GM12878 (cell line): ENCODE measurements around the gene IL1RAP. TPM values are rescaled to one million over a fixed set of nuclear protein-coding genes. Genes with fewer than 3 reads are reported as not detected.

Experiments used
- ATAC-seq: fragments of 200-7000 bp; cut with Tn5 transposase; 3 replicates; pipeline ENCODE4 v1.9.1; 2020; ENCODE audit warnings: mild to moderate bottlenecking, moderate library complexity
- BruUV-seq: library from RNA; stranded (reverse); fragments of 400-500 nt; replicated peaks from 2 replicates; lab custom pipeline; 2021; lab: Mats Ljungman, UMichigan
- CTCF ChIA-PET: fragments of 300-600 bp; sonication (Branson Sonifier 250); formaldehyde crosslinking; extraction: SDS; loops from one replicate; lab custom pipeline; 2021; ENCODE audit warnings: inconsistent platforms; lab: Yijun Ruan, JAX
- POLR2A ChIA-PET: fragments of 350-600 bp; formaldehyde crosslinking; extraction: SDS; loops from one replicate; lab custom pipeline; 2021; ENCODE audit warnings: inconsistent platforms; lab: Charles Lee
- RAD21 ChIA-PET: fragments of 300-600 bp; sonication (Branson Sonifier 250); formaldehyde crosslinking; loops from one replicate; lab custom pipeline; 2023; ENCODE audit warnings: antibody characterized with exemption; ENCODE audit not compliant: unreplicated experiment; lab: Charles Lee
- SMC1A ChIA-PET: fragments of 300-600 bp; sonication (Branson Sonifier 250); formaldehyde crosslinking; loops from one replicate; lab custom pipeline; 2023; ENCODE audit not compliant: unreplicated experiment, uncharacterized antibody; lab: Charles Lee
- DNase-seq: peaks from one replicate; pipeline ENCODE4 v3.0.0-alpha.2; 2011; ENCODE audit warnings: low read depth, low spot score
- FAIRE-seq: peaks from 3 replicates; lab custom pipeline; 2011; peaks lifted over from hg19 to GRCh38; lab: Jason Lieb, UNC
- H2AFZ ChIP-seq: 2 replicates; pipeline ENCODE4 v1.6.0; 2011; ENCODE audit warnings: low read depth, low read length, control low read depth; ENCODE audit not compliant: control insufficient read depth
- H3K27ac ChIP-seq: 2 replicates; pipeline ENCODE4 v1.5.1; 2011; ENCODE audit warnings: control low read depth; ENCODE audit not compliant: control insufficient read depth, insufficient read depth
- H3K27me3 ChIP-seq, 2 experiments: replicated peaks in 1 of 2; 2 replicates each; pipeline versions ENCODE4 v1.6.0 to v1.6.1; 2011; ENCODE audit warnings: low read length in 1 of 2; ENCODE audit not compliant: control insufficient read depth in 2 of 2, insufficient read depth in 2 of 2
- H3K36me3 ChIP-seq, 2 experiments: 2 replicates each; pipeline ENCODE4 v1.5.1; 2011; ENCODE audit warnings: low read length in 1 of 2; ENCODE audit not compliant: control insufficient read depth in 2 of 2, insufficient read depth in 2 of 2
- H3K4me1 ChIP-seq: 2 replicates; pipeline ENCODE4 v1.6.1; 2011; ENCODE audit warnings: mild to moderate bottlenecking, low read length, moderate library complexity, mixed read lengths; ENCODE audit not compliant: control insufficient read depth, insufficient read depth
- H3K4me2 ChIP-seq: 2 replicates; pipeline ENCODE4 v1.6.0; 2011; ENCODE audit warnings: control low read depth; ENCODE audit not compliant: control insufficient read depth, insufficient read depth
- H3K4me3 ChIP-seq: fragments of 200-600 bp; sonication (generic); 2 replicates; pipeline ENCODE4 v1.5.1; 2016
- H3K79me2 ChIP-seq: 2 replicates; pipeline ENCODE4 v1.6.0; 2011; ENCODE audit warnings: low read length; ENCODE audit not compliant: control insufficient read depth, insufficient read depth
- H3K9ac ChIP-seq: 2 replicates; pipeline ENCODE4 v1.8.0; 2011; ENCODE audit warnings: low read length, control low read depth, mixed read lengths; ENCODE audit not compliant: control insufficient read depth, insufficient read depth
- H3K9me3 ChIP-seq: replicated peaks from 3 replicates; pipeline ENCODE4 v1.5.1; 2011; ENCODE audit warnings: mild to moderate bottlenecking, low read length; ENCODE audit not compliant: control insufficient read depth, insufficient read depth
- H4K20me1 ChIP-seq: 2 replicates; pipeline ENCODE4 v1.6.0; 2011; ENCODE audit not compliant: control insufficient read depth, insufficient read depth
- ASH2L ChIP-seq: fragments of 300-600, 200-600 bp; sonication (generic); IDR thresholded peaks from 2 replicates; pipeline ENCODE4 v1.6.1; 2017; ENCODE audit warnings: low read depth, mild to moderate bottlenecking, borderline replicate concordance
- ATF2 ChIP-seq: IDR thresholded peaks from 2 replicates; pipeline ENCODE4 v1.6.1; 2012; ENCODE audit warnings: low read length, inconsistent platforms
- CEBPB ChIP-seq, 2 experiments: fragments of 150-350 bp in 1 of 2; IDR thresholded peaks; 2 replicates each; pipeline ENCODE4 v1.6.1; 2012 to 2014; ENCODE audit warnings: low read depth in 2 of 2, low read length in 2 of 2, borderline replicate concordance in 1 of 2, inconsistent platforms in 1 of 2
- HCFC1 ChIP-seq: fragments of 150-350 bp; IDR thresholded peaks from 2 replicates; pipeline ENCODE4 v1.6.1; 2014; ENCODE audit warnings: low read length
- KLF5 ChIP-seq: fragments of 450-650 bp; IDR thresholded peaks from 2 replicates; pipeline ENCODE4 v1.6.1; 2014; ENCODE audit warnings: mild to moderate bottlenecking; ENCODE audit not compliant: partially characterized antibody
- NFXL1 ChIP-seq: fragments of 450-650 bp; IDR thresholded peaks from 2 replicates; pipeline ENCODE4 v1.6.1; 2017; ENCODE audit warnings: antibody characterized with exemption, mild to moderate bottlenecking, borderline replicate concordance
- POLR2A ChIP-seq: IDR thresholded peaks from 2 replicates; pipeline ENCODE4 v1.6.1; 2011; ENCODE audit warnings: low read depth, mild to moderate bottlenecking, low read length
- RB1 ChIP-seq: fragments of 450-650 bp; formaldehyde crosslinking; IDR thresholded peaks from 2 replicates; pipeline ENCODE4 v1.6.1; 2017; ENCODE audit warnings: mild to moderate bottlenecking, borderline replicate concordance
- RELA ChIP-seq: fragments of 450-650 bp; IDR thresholded peaks from 2 replicates; pipeline ENCODE4 v1.8.0; 2014; ENCODE audit warnings: borderline replicate concordance; ENCODE audit not compliant: partially characterized antibody
- SUZ12 ChIP-seq: fragments of 200-600 bp; sonication (generic); IDR thresholded peaks from one replicate; pipeline ENCODE4 v1.6.1; 2018; ENCODE audit warnings: antibody characterized with exemption, mild to moderate bottlenecking; ENCODE audit not compliant: unreplicated experiment
- TBL1XR1 ChIP-seq: IDR thresholded peaks from 2 replicates; pipeline ENCODE4 v1.6.1; 2012; ENCODE audit warnings: low read depth, low read length, improper control_type of control experiment
- TCF7 ChIP-seq: IDR thresholded peaks from 2 replicates; pipeline ENCODE4 v1.6.1; 2014; ENCODE audit warnings: antibody characterized with exemption, borderline replicate concordance
- ZNF622 ChIP-seq: fragments of 450-650 bp; IDR thresholded peaks from 2 replicates; pipeline ENCODE4 v1.6.1; 2017; ENCODE audit warnings: mild to moderate bottlenecking, inconsistent platforms
- ZSCAN29 ChIP-seq: fragments of 450-650 bp; IDR thresholded peaks from 2 replicates; pipeline ENCODE4 v1.6.1; 2017; ENCODE audit warnings: mild to moderate bottlenecking, moderate library complexity
- WGBS: methylation state at CpG from one replicate; pipeline ENCODE4 v1.1.6; 2016; ENCODE audit warnings: low lambda C conversion rate; ENCODE audit not compliant: insufficient replicate concordance, insufficient coverage; ENCODE audit errors: missing lambda C conversion rate; 5-methylcytosine and 5-hydroxymethylcytosine counted together
- in situ Hi-C: fragments of 300-500 bp; cut with MboI; formaldehyde crosslinking; loops from 9 replicates; pipeline ENCODE4 v1.14.3; 2018; ENCODE audit warnings: mixed read lengths
- intact Hi-C: fragments of 100-400 bp; cut with micrococcal nuclease; formaldehyde crosslinking; loops from one replicate; pipeline ENCODE4 v1.14.2; 2022; ENCODE audit not compliant: unreplicated experiment
- polyA plus RNA-seq, 11 experiments: library from polyadenylated mRNA; depleted of rRNA in 4 of 11; unstranded in 6 of 11; stranded (reverse) in 5 of 11; fragments of >200 nt; fragmentation: Nextera tagmentation in 4 of 11; fragmentation: Illumina TruSeq in 1 of 11; extraction: Ambion mirVana in 4 of 11; extraction: Trizol in 1 of 11; gene quantifications; 1 replicate in 1 of 11; 2 replicates in 10 of 11; pipeline versions ENCODE4 v1.2.1 to v1.2.3, GENCODE V29; 2011 to 2016; ENCODE audit warnings: inconsistent platforms in 2 of 11, missing spikeins in 2 of 11, low read depth in 1 of 11
- total RNA-seq, 4 experiments: library from RNA; depleted of rRNA in 3 of 4; stranded (reverse); fragments of >200 nt in 3 of 4; fragmentation: Illumina TruSeq in 1 of 4; extraction: Trizol in 1 of 4; gene quantifications; 2 replicates each; pipeline versions ENCODE4 v1.2.1 to v1.2.3, GENCODE V29; 2013 to 2021
- TF ChIP-seq, protein P1 (sequence below): IDR thresholded peaks from 2 replicates; pipeline ENCODE4 v1.6.1; 2011; ENCODE audit warnings: low read depth, low read length, improper control_type of control experiment, borderline replicate concordance
- TF ChIP-seq, protein P2 (sequence below): fragments of 450-650 bp; IDR thresholded peaks from 2 replicates; pipeline ENCODE4 v1.6.1; 2017; ENCODE audit warnings: mild to moderate bottlenecking

The IL1RAP gene
- total and polyA plus RNA-seq, 10 of the 15 experiments (the other 5 are each of a cell fraction or from before 2014, with no cell fraction given), result 0.17 to 1.0 (median 0.44) TPM; not detected in 1

DNA sequence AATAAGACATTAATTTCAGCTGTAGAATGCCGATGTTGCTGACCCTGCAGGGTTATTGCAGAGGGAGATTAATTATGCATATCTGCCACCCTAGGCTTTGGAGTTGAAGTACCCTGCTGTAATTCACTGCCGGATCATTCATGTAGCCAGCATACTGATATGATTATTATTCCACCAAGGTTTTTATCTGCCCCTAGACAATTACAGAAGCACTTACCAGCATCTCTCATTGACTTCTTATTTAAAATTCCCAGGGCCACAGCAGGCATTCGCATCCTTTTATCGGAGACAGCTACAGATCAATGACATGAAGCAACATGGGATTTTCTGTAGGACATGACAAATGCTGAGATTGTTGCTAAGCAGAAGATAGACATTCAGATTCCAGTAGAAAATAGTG lies 31.3 kb downstream of the IL1RAP start (continued):
- no peak for TF ChIP-seq TCF7
- TF ChIP-seq ZSCAN29, result no peak
- TF ChIP-seq, protein P1, sequence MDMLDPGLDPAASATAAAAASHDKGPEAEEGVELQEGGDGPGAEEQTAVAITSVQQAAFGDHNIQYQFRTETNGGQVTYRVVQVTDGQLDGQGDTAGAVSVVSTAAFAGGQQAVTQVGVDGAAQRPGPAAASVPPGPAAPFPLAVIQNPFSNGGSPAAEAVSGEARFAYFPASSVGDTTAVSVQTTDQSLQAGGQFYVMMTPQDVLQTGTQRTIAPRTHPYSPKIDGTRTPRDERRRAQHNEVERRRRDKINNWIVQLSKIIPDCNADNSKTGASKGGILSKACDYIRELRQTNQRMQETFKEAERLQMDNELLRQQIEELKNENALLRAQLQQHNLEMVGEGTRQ, result no peak
- TF ChIP-seq RELA, result no peak
- no peak for TF ChIP-seq POLR2A
- TF ChIP-seq KLF5, result no peak
- TF ChIP-seq NFXL1, result no peak
- TF ChIP-seq ATF2, result no peak
- TF ChIP-seq, protein P2, sequence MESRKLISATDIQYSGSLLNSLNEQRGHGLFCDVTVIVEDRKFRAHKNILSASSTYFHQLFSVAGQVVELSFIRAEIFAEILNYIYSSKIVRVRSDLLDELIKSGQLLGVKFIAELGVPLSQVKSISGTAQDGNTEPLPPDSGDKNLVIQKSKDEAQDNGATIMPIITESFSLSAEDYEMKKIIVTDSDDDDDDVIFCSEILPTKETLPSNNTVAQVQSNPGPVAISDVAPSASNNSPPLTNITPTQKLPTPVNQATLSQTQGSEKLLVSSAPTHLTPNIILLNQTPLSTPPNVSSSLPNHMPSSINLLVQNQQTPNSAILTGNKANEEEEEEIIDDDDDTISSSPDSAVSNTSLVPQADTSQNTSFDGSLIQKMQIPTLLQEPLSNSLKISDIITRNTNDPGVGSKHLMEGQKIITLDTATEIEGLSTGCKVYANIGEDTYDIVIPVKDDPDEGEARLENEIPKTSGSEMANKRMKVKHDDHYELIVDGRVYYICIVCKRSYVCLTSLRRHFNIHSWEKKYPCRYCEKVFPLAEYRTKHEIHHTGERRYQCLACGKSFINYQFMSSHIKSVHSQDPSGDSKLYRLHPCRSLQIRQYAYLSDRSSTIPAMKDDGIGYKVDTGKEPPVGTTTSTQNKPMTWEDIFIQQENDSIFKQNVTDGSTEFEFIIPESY, result no peak

GRCh38 chr3:190546881-190547510 lies 33.1 kb downstream of the IL1RAP start:
- Histone ChIP-seq H3K4me2 (no peak overlapping the region), H4K20me1 (no peaks in the 10 kb centered on the region), H3K4me1 (no peaks in the 10 kb centered on the region), H3K27ac (no peak overlapping the region), H3K9ac (no peak overlapping the region), H2AFZ (no peak overlapping the region), H3K36me3 (no peaks in the 10 kb centered on the region), H3K79me2 (no peaks in the 10 kb centered on the region), H3K4me3 (no peak overlapping the region), H3K27me3 (no peaks in the 10 kb centered on the region), H3K9me3 (no peaks in the 10 kb centered on the region)
- in situ Hi-C loops, result no loop called here
- no peak for DNase-seq
- no peak for FAIRE-seq
- POLR2A ChIA-PET, result no interaction called here
- ATAC-seq, result no peak
- BruUV-seq, result no TSS peak
- TF ChIP-seq HCFC1, result no peak
- TF ChIP-seq RB1, result no peak
- no peak for TF ChIP-seq SUZ12
- TF ChIP-seq ASH2L, result no peak
- TF ChIP-seq ZNF622, result no peak
- no peak for TF ChIP-seq CEBPB (IDR thresholded peaks at IDR 0.05; ENCODE audit: borderline replicate concordance in 1 of 2, low read depth in 2 of 2, low read length in 2 of 2)
- no peak for TF ChIP-seq TBL1XR1
- CTCF ChIA-PET, result no interaction called here
- RAD21 ChIA-PET, result no interaction called here
- 25% methylated on average over 6 of the region's 6 CpGs for WGBS
- intact Hi-C loops, result no loop called here
- SMC1A ChIA-PET, result no interaction called here
